NCI-H187 treated with DMSO at 0.1 percent for 48 hours (cell line): Measurements from ENCODE around the gene PRKAG2.

Source experiments
- DNase-seq: peaks from one replicate; lab custom pipeline; 2025; lab: John Stamatoyannopoulos, UW

Gene PRKAG2

DNA sequence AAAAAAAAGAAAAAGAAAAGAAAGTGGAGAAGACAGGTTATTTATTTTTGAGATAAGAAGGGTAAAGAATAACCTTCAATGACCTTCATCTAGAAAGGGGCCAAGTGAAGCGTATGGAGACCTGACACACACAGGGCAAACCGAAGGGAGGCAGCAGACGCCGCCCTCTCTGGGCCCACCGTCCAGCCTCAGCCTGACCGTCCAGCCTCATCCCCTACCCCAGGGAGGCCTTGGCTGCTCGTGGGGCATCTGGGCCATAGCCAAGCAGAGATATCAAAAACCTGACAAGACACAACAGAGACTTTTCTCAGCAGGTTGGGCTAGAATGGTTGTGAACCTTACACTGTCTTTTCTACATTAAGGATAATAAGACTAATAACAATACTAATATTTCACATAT, 10.9 kb downstream of the PRKAG2 start:
- DNase-seq = no peak

DNA sequence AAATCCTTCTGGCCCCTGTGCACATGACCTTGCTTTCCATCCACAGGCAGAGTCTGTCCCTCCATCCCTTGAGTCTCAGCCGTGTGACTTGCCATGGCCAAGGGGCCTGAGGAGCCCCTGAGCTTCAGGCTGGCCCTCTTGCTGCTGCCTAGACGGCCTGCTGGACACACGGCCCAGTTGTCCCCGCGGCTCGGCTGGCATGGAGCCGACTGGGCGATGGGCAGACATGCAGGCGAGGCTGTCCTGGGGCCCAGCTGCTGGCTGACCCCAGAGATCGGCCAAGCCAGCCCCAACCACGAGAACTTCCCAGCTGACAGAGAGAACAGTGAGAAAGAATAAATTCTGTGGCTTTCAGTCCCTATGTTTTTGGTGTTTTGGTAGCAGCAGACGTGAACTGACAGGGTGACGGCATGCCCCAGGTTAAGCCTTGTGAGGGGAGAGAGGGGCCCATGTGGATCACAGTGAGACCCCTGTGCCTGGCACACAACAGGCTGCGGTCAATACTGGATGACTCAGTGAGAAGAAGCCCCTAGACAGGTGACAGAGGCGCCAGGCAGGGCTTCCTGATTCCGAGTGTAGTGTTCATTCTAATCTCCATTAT, 11.7 kb downstream of the PRKAG2 start:
- DNase-seq = no peak

DNA sequence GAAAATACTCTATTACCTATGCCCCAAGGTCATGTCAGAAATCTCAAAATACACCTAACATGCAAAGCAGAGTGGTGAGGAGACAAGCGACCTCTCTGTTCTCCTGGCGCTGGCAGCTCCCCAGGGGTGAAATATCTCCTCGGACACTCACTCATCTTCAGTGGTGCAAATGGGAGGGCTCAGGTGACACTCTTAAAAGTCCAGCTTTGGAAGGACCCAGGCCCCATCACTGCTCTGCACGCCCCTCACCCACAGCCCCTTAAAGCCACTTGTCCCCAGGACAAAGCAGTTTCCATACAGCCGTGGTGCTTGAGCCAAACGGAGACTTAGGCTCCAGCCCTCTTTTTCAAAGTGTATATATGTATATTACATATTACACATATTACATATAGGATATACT, 12.4 kb downstream of the PRKAG2 start:
- no peak for DNase-seq

DNA sequence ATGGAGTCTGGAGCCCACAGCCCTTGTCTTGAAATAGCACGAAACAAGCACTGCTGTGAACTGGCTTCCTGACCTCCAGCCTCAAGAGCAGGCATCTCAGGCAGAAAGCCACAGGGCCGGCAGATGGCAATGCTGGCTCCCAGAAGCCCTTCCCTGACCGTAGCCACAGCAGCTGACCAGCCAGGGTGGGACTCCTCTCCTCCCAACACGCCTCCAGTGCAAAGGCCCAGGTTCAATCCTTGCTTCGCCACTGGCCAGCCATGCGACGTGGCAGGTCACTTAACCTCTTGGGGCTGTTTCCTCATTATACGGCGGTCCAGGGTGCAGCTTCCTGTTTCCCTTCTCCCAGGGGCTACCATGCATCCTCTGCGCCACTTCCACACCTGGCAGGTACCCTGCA, 12.8 kb downstream of the PRKAG2 start:
- no peak for DNase-seq

DNA sequence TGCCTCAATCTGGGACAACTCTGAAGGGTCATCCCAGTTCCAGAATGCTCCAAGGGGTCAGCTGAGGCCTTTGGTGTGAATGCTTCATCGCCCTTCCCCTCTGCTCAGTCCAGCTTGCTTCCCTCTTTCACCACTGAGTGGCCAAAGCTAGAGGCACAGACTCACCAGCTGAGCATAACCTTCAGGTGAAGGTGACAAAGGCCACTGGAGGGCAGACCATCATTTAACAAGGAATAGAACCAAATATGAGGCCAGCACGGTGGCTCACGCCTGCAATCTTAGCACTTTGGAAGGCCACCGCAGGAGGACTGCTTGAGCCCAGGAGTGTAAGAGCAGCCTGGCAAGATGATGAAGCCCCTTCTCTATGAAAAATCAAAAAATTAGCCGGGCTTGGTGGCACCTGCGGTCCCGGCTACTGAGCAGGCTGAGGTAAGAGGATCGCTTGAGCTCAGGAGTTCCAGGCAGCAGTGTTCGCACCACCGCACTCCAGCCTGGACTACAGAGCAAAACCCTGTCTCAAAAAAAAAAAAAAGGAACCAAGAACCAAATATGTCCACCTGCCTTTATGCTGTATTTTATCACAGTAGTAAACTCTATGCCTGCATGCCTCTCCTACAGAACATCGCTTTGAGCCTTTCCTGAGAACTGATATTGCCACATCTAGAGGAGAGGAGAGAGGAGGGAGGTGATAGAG, 13.4 kb downstream of the PRKAG2 start:
- DNase-seq = no peak

DNA sequence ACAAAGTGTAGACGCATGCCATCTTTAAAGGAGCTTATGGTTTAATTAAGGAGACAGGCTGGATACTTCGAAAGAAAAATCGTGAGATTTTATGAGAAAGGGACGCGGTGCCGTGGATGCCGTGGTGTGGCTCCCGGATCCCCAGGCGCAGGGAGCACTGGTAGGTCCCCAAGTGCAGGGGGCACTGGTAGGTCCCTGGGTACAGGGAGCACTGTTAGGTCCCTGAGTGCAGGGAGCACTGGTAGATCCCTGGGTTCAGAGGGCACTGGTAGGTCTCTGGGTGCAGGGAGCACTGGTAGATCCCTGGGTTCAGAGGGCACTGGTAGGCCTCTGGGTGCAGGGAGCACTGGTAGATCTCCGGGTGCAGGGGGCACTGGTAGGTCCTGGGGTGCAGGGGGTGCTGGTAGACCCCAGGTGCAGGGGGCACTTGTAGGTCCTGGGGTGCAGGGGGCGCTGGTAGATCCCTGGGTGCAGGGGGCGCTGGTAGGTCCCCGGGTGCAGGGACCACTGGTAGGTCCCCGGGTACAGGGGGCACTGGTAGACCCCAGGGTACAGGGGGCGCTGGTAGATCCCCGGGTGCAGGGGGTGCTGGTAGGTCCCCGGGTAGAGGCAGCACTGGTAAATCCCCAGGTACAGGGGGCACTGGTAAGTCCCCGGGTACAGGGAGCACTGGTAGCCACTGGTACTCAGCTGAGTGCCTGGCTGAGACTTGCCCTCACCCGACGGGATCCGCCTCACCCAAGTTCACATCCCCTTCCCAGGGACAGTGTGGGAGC, 14.1 kb downstream of the PRKAG2 start:
- DNase-seq = no peak

DNA sequence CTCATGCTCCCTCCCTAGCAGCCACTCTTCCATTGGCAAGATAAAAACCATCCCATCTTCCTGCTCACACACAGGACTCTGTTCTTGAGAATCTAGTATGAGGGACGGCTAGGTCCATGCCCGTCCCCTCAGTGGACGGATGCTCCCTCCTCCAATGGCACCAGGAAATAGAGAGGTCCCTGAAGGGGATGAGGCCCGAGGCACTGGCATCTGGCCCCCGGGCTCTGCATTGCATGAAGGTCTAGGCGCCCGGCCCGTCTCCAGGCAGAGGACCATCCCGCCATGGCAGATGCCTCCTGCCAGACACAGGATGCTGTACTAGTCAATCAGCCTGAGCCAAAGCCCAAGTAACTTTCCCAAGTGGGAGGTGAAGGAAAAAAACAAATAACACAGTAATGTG, 15.0 kb downstream of the PRKAG2 start:
- no peak for DNase-seq

DNA sequence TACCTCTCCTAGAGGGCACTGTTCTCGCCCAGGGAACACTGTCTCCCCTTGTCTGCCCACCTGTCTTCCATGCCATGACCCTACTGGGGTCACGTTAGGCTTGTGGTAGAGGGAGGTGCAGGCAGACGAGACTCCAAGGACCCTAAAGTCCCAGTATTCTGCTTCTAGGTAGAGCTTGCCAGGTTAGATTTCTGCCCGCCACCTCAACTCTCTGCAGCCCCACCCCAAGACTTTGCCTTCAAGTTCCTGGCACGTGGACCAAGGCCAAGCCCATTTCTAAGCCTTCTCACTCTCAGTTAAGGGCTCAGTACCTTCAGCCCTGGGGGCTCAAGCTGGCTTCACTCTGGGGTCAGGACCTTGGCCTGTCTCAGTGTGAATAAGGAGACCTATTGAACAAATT, 16.1 kb downstream of the PRKAG2 start:
- no peak for DNase-seq

DNA sequence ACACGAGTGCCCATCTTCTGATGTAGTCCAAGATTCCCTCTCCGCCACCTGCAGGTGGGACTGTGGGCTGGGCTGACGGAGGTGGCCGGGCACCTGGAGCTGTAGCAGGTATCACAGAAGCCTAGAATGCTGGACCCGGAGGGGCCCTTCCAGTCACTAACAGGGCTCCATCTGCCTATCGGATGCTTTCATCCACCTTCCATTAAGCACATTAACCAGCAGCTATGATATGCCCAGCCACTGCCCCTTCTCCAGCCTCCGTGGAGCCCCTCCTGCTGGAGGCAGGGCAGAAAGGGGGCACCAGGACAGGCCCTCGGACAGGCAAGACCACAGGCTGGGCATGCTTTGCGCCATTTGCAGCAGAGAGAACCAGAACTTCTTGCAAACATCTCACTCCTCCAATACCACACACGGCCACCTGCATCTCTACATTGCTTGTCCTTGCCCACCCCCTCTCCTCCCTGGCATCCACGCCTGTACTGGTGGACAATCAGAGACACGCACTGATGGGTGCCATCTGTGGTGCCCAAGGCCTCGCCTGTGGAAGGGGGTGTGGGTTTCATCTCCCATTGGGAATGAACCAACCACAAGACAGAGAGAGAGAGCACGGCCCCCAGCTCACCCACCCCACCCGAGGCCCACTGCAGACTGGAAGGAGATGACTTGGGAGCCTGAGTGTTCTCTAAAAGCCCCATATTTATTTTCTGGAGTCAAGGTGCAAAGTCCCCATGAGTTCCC, 16.8 kb downstream of the PRKAG2 start:
- no peak for DNase-seq

DNA sequence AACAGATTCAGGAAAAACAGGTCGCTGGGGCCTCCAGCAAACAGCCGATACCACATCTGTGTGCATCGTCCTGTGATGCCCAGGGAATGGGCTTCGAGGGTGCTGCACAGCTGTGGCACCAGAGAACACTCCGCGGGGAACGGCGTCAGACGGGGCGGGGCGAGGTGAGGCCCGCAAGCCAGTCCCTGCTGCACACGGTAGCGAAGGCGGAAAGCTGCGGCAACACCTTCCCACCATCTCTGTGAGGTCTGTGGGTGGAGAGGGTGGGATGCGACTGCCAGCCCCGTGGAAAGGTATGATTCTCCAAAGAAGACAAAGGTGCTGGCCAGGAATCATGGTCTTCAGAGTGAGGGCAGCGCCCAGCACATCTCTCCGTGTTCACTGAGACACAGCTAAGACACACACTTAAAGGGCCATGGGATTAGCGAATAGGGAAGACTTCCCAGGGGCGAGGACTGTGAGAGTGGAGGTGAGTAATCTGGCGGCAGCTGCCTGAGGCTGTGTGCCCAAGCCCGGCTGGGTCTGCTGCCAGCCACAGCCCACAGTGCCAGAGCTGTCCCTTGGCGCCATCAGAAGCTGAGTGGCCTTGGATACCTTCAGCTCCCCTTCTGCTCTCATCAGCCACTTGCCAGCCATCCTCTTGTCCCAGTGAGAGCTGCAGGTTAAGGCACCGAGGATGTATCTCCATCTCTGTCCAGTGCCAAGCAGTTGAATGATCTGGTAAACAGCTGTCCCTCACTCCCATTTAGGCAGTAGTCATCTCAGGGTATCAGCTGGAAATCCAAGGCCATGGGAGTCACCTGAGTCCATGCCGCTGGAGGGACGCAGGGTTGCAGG, 17.6 kb downstream of the PRKAG2 start:
- no peak for DNase-seq

DNA sequence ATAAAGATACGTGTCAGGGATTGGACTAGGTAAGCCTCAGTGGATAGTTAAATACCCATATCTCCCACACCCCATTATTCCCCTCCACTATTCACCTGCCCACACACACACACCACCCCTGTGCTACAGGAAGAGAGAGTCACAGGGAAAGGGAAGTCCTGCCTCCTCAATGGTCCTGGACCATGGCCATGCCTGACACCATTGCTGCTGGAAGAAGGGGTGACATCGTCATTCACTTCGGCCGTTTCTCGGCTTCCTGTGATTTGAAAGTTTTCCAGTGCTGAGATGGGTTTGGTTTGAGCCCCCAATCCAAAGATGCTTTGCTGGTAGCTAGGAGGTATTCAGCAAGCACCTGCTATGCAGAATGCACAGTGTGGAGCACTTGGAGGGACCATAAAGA, 18.5 kb downstream of the PRKAG2 start:
- DNase-seq = no peak

DNA sequence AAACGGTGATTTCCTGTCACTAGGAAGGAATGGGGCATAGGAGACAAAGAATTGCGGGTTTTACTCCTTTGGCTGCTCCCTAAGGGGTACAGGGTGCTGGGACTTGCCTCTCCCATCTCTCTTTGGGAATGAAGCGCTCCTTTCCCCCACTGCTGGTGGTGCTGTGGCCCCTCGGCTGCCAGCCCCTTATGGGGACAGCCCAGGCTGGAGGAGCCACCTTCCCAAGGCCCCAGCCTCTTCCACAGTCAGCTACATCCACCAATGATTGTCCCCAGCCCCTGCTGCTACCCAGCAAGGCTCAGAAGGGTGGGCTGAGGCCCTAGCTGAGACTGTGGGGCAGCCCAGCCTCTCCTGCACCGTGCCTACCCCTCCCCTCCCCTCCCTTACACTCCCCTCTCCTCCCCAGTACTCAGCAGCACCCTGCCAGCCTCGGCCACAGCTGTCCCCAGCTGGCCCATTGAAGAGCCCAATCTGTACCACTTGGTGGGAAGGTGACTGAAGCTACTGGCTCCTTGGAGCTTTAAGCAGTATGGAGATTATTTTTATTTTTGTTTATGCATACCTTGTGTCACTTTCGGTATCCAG, 19.0 kb downstream of the PRKAG2 start:
- DNase-seq = no peak

DNA sequence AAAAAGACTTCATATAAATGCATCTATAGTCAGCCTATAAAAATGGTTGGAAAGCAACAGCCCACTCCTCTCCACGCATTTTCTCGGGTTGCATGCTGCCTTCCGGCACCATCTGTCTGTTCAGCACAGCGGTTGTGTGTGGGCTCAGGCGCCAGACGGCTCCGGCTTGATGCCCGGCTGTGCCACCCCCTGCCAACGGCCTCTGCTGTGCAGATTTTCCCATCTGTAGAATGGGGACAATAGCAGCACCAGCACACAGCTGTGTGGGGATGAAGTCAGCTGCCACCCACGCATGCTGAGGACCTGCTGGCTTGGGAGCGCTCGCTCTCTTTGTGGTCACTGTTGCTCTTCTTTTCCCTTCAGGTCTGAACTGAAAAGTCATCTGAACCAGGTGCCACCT, 19.5 kb downstream of the PRKAG2 start:
- no peak for DNase-seq

DNA sequence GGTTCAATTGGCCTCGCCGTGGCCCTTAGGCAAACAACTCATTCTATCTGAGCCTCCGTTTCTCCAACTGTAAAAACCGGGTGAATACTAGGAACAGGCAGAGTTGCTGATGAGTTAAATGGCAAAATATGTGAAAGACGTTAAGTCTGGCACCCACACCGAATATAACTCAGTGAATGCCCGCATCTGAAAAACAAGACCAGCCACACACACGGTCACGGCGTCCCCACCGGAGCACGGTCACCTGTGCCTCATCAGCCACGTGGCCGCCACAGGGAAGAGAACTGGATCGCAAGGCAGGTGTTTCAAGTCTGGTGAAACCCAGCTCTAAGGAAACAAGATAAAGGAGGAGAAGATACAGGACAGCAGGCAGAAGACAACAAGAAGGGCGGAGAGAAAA, 20.4 kb downstream of the PRKAG2 start:
- DNase-seq = no peak

DNA sequence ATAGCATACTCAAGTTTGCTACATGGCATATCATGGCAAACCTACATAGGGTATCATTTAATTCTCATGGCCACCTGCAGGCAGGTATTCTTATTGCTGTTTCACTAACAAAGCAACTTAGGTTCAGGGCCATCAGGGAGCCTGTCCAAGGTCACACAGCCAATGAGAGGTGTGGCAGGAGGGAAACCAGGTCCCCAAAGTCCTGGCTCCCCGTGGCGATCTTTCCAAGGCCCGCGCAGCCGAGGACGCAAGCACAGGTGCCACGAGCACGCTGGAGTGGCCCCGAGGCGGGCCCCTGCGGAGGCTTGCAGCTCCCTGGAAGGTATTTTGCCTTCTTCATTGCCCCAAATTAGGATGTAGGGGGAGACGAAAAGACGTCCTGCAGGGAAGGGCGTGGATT, 20.8 kb downstream of the PRKAG2 start:
- DNase-seq = no peak

DNA sequence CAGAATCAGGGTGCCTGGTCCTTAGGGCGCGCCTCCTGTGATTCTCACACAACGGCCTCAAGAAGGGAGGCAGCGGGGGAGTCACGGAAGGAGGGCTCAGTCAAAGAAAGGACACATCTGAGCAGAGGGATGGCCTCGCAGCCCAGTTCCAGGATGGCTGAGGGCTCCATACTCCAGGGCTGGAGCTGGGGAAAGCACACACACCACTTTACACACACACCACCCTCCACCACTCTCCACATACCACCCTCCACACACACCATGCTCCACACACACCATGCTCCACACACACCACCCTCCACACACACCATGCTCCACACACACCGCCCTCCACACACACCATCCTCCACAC, 22.2 kb downstream of the PRKAG2 start:
- no peak for DNase-seq

DNA sequence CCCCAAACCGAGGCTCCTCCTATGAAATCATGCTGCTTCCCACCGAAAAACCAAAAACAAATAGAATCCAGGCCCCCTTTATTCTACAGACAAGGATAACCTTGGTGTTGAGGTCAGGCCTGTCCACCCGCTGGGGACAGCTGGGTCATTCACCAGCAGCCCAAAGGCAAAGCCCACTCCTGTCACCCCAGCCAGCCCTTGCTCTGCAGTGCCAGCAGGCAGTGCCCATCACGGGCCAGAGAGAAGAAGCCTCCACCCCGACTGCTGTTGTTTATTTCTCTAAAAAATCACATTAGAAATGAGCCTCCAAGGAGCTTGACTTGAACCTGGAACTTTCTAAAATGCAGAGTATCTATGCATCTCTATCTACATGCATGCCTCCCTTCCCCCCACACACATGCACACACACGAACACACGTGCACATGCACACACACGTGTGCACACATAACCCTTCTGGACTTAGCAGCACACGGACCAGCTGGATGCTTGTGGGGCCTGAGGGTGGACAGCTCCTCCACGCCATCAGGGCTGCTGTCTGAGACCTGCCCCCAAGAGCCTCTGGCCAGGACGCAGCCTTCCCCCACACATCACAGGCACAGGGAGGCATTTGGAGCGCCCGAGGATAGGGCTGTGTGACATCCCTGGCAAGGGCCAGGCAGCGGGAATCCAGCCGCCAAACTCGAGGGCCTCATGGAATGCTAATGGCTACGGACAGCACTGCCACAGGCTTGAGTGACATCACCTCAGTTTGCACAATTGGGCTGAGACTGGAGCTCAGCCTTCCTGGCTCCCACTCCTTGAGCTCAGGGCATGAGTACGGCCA, 22.8 kb downstream of the PRKAG2 start:
- no peak for DNase-seq

DNA sequence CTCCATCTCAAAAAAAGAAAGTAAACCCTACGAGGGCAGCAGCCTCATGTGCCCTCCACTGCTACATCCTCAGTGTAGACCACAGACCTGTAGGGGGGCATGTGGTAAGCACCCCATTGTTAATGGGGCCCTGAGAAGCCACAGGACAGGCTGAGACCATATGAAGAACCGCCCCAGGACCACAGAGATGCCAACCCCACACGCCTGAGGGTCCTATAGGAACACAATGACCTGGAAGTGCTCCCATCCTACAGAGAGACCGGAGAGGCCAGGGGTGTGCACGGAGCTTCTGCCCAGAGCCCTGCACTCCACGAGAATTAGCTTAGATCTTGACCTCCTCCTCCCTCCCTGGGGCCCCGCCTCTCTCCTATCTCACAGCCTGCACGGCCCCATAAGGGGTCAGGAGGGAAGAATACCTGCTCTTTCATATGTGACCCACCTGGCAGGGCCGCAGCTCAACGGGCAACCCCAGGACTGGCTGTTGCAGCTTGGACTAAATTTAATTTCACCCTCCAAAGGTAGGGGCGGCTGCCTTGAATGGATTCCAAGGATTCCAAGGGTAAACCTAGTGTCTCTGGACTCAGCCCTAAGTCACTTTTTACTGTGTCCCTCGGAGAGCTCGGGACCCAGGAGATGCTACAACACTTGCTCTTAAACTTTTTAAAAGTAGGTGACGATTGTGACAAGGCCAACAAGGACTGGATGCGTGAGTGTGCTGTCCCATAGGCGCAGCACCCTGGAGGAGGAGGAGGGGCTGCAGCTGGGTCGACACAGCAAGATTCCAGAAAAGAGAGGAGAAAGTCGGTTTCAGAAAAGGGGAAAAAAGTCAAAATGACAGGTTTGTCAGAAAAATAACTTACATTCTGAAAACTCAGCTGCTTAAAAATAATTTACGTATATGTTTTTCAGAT, 24.2 kb downstream of the PRKAG2 start:
- no peak for DNase-seq

DNA sequence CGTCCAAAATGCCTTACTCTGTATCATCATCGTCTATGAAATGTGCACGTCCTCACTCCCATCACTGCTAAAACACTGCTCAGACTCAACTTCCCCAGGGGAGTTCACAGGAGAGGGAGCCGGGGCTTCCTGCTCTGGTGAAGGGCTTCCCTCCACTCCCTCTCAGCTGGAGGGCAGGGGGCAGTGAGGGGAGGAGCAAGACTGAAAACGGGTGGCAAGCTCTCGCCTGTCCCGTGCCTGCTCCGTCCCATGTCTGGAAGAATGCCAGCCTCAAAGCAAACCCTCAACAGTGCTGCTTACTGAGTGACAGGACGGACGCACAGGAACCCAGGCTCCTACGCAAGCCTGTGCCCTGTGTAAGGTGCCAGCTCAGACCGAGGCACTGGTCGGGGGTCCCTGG, 25.1 kb downstream of the PRKAG2 start:
- DNase-seq = no peak
